HepG2 (cell line): ENCODE data around the gene FCHO1. TPM values are rescaled to one million over a fixed set of nuclear protein-coding genes. Genes with fewer than 3 reads are reported as not detected.

Source experiments
- ATAC-seq: fragments of 200-7000 bp; cut with Tn5 transposase; 3 replicates; pipeline ENCODE4 v1.9.1; 2020; ENCODE audit warnings: mild to moderate bottlenecking, moderate library complexity
- BruUV-seq: library from RNA; stranded (reverse); fragments of 400-500 nt; replicated peaks from 2 replicates; lab custom pipeline; 2021; lab: Mats Ljungman, UMichigan
- CTCF ChIA-PET: fragments of 300-600 bp; formaldehyde crosslinking; extraction: SDS; loops from one replicate; lab custom pipeline; 2021; ENCODE audit warnings: low total read pairs, inconsistent platforms, low intra/inter-chr PET ratio; lab: Yijun Ruan, JAX
- POLR2A ChIA-PET: fragments of 350-600 bp; sonication (Branson Sonifier 250); formaldehyde crosslinking; loops from one replicate; lab custom pipeline; 2020; ENCODE audit warnings: antibody characterized with exemption, inconsistent platforms; lab: Yijun Ruan, JAX
- DNase-seq: peaks from one replicate; pipeline ENCODE4 v3.0.0-alpha.2; 2015; ENCODE audit warnings: low spot score
- FAIRE-seq: peaks from 3 replicates; lab custom pipeline; 2011; peaks lifted over from hg19 to GRCh38; lab: Jason Lieb, UNC
- H2AFZ ChIP-seq: one replicate; pipeline ENCODE4 v1.6.1; 2011; ENCODE audit warnings: low read length, inconsistent platforms
- H3K27ac ChIP-seq: fragments of 300-600 bp; 3 replicates; pipeline ENCODE4 v1.8.0; 2011; ENCODE audit warnings: mixed run types, mild to moderate bottlenecking, mixed read lengths, low read length, inconsistent platforms; ENCODE audit not compliant: insufficient read depth; ENCODE audit errors: extremely low read length
- H3K27me3 ChIP-seq, 2 experiments: fragments of 200-600 bp in 1 of 2; 2 replicates in 1 of 2; 3 replicates in 1 of 2; pipeline versions ENCODE4 v1.6.0 to v1.8.0; 2011; ENCODE audit warnings: low read length in 2 of 2, mild to moderate bottlenecking in 2 of 2, moderate library complexity in 2 of 2, inconsistent platforms in 1 of 2; ENCODE audit not compliant: insufficient read depth in 2 of 2, control insufficient read depth in 1 of 2
- H3K36me3 ChIP-seq, 2 experiments: fragments of 200-600 bp in 1 of 2; replicated peaks in 1 of 2; 2 replicates in 1 of 2; 3 replicates in 1 of 2; pipeline versions ENCODE4 v1.5.1 to v1.8.0; 2011; ENCODE audit warnings: low read length in 2 of 2, inconsistent platforms in 1 of 2; ENCODE audit not compliant: insufficient read depth in 2 of 2, control insufficient read depth in 1 of 2
- H3K4me1 ChIP-seq: 2 replicates; pipeline ENCODE4 v1.5.1; 2012; ENCODE audit warnings: low read length, inconsistent platforms; ENCODE audit not compliant: insufficient read depth
- H3K4me2 ChIP-seq: 2 replicates; pipeline ENCODE4 v1.6.0; 2011; ENCODE audit warnings: low read depth, low read length, inconsistent platforms
- H3K4me3 ChIP-seq, 3 experiments: fragments of 200-600 bp in 1 of 3; sonication (generic), shearing (Covaris generic) in 1 of 3; replicated peaks in 1 of 3; 2 replicates each; pipeline ENCODE4 v1.5.1; 2011 to 2016; ENCODE audit warnings: low read length in 3 of 3, inconsistent platforms in 2 of 3, low read depth in 2 of 3, mild to moderate bottlenecking in 2 of 3, control low read depth in 1 of 3, mixed read lengths in 1 of 3; ENCODE audit not compliant: insufficient read depth in 1 of 3
- H3K79me2 ChIP-seq: one replicate; pipeline ENCODE4 v1.6.1; 2011; ENCODE audit warnings: low read length, inconsistent platforms; ENCODE audit not compliant: insufficient read depth
- H3K9ac ChIP-seq: 2 replicates; pipeline ENCODE4 v1.6.0; 2011; ENCODE audit warnings: mild to moderate bottlenecking, low read depth, low read length, inconsistent platforms; ENCODE audit not compliant: insufficient read depth
- H3K9me3 ChIP-seq: 2 replicates; pipeline ENCODE4 v1.5.1; 2012; ENCODE audit warnings: mild to moderate bottlenecking, low read length
- H4K20me1 ChIP-seq: 2 replicates; pipeline ENCODE4 v1.6.0; 2011; ENCODE audit warnings: inconsistent platforms, mild to moderate bottlenecking, low read length, moderate library complexity; ENCODE audit not compliant: insufficient read depth
- CHD4 ChIP-seq: fragments of 200-600 bp; sonication (generic); IDR thresholded peaks from 2 replicates; pipeline ENCODE4 v1.7.0; 2017; ENCODE audit warnings: mild to moderate bottlenecking, low read length, borderline replicate concordance
- NFYB ChIP-seq: sonication (generic); formaldehyde crosslinking; IDR thresholded peaks from 2 replicates; pipeline ENCODE4 v1.4.0; 2020; ENCODE audit warnings: missing genetic modification reagents
- NFYC ChIP-seq: IDR thresholded peaks from 2 replicates; pipeline ENCODE4 v1.6.1; 2016; ENCODE audit warnings: missing genetic modification reagents, missing compliant biosample characterization
- ZFP36 ChIP-seq: fragments of 150-350 bp; IDR thresholded peaks from 2 replicates; pipeline ENCODE4 v1.6.1; 2018; ENCODE audit warnings: borderline replicate concordance, low read length, low read depth; ENCODE audit not compliant: partially characterized antibody
- ZNF816 ChIP-seq: sonication (generic); formaldehyde crosslinking; IDR thresholded peaks from 2 replicates; pipeline ENCODE4 v1.8.0; 2022; ENCODE audit warnings: missing genetic modification reagents, mild to moderate bottlenecking, borderline replicate concordance
- WGBS: methylation state at CpG from one replicate; pipeline ENCODE4 v1.1.6; 2017; ENCODE audit warnings: low lambda C conversion rate; 5-methylcytosine and 5-hydroxymethylcytosine counted together
- in situ Hi-C: cut with HindIII; loops from 2 replicates; pipeline ENCODE4 v1.10.0; 2017; ENCODE audit warnings: low pct_unique_long_range_greater_than_20kb; ENCODE audit not compliant: extremely low pct_ligation_motif_present
- intact Hi-C: fragments of 100-400 bp; cut with micrococcal nuclease; formaldehyde crosslinking; loops from one replicate; pipeline ENCODE4 v1.10.0; 2022; ENCODE audit not compliant: unreplicated experiment
- polyA plus RNA-seq, 8 experiments: library from polyadenylated mRNA; depleted of rRNA in 3 of 8; stranded (reverse) in 7 of 8; unstranded in 1 of 8; fragments of >200 nt; fragmentation: Illumina TruSeq in 4 of 8; extraction: Trizol in 4 of 8; gene quantifications; 2 replicates each; pipeline versions ENCODE4 v1.2.1 to v1.2.3, GENCODE V29; 2011 to 2016; ENCODE audit warnings: low read depth in 4 of 8, missing spikeins in 1 of 8, mixed read lengths in 1 of 8; ENCODE audit not compliant: insufficient read depth in 1 of 8
- total RNA-seq, 5 experiments: library from RNA; depleted of rRNA; stranded (reverse); fragments of >200 nt; fragmentation: Illumina TruSeq; extraction: Trizol; gene quantifications; 2 replicates each; pipeline ENCODE4 v1.2.3, GENCODE V29; 2016; ENCODE audit warnings: low read depth in 1 of 5
- TF ChIP-seq, protein P1 (sequence below): sonication (generic); formaldehyde crosslinking; IDR thresholded peaks from 2 replicates; pipeline ENCODE4 v1.8.1; 2023; ENCODE audit warnings: mild to moderate bottlenecking, missing genetic modification reagents
- TF ChIP-seq, protein P2 (sequence below): fragments of 450-650 bp; IDR thresholded peaks from 2 replicates; pipeline ENCODE4 v1.6.1; 2016
- TF ChIP-seq, protein P3 (sequence below): fragments of 450-650 bp; IDR thresholded peaks from 2 replicates; pipeline ENCODE4 v1.6.1; 2017
- TF ChIP-seq, protein P4 (sequence below): IDR thresholded peaks from 2 replicates; pipeline ENCODE4 v1.6.1; 2012; ENCODE audit warnings: inconsistent platforms

Gene FCHO1
- total and polyA plus RNA-seq, 2 of the 13 experiments (the other 11 are each of a cell fraction or from before 2014, with no cell fraction given): 1.3 to 3.1 TPM

DNA sequence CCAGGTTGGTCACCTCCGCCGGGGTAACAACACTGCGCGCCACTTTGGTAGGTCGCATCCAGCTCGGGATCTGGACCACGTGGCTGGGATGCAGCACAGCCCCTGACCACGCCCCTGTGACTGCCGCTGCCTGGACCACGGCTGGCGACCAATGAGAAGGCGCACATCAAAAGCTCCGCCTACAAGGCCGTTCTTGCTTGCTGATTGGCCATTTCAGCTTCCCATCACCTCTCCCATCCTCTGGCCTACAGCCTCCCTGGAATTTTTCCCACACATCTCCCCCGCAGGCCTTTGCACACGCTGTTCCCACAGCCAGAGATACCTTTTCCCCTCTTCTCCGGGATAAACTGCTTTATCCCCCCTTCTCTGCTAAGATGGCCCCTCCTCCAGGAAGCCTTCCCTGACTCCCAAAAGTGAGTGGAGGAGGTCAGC is 44.5 kb upstream of the FCHO1 start:
- intact Hi-C loops: no loop called here
- ChIA-PET CTCF (no interaction called here), POLR2A (no interaction called here)
- Histone ChIP-seq H3K9ac (no peak overlapping the region), H3K79me2 (no peaks in the 10 kb centered on the region), H2AFZ (no peak overlapping the region), H3K27ac (no peak overlapping the region), H3K27me3 (no peaks in the 10 kb centered on the region), H3K4me3 (no peak overlapping the region), H3K9me3 (no peaks in the 10 kb centered on the region), H3K4me2 (no peak overlapping the region), H3K36me3 (no peaks in the 10 kb centered on the region), H4K20me1 (no peaks in the 10 kb centered on the region), H3K4me1 (no peaks in the 10 kb centered on the region)
- no TSS peak for BruUV-seq
- DNase-seq (peak; percentile 46), ATAC-seq (peak; percentile 72), FAIRE-seq (no peak)
- 31% methylated on average over 15 of the region's 17 CpGs for WGBS
- TF ChIP-seq, protein P1, sequence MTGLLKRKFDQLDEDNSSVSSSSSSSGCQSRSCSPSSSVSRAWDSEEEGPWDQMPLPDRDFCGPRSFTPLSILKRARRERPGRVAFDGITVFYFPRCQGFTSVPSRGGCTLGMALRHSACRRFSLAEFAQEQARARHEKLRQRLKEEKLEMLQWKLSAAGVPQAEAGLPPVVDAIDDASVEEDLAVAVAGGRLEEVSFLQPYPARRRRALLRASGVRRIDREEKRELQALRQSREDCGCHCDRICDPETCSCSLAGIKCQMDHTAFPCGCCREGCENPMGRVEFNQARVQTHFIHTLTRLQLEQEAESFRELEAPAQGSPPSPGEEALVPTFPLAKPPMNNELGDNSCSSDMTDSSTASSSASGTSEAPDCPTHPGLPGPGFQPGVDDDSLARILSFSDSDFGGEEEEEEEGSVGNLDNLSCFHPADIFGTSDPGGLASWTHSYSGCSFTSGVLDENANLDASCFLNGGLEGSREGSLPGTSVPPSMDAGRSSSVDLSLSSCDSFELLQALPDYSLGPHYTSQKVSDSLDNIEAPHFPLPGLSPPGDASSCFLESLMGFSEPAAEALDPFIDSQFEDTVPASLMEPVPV (CRISPR knock-in tag): no peak
- TF ChIP-seq, protein P2, sequence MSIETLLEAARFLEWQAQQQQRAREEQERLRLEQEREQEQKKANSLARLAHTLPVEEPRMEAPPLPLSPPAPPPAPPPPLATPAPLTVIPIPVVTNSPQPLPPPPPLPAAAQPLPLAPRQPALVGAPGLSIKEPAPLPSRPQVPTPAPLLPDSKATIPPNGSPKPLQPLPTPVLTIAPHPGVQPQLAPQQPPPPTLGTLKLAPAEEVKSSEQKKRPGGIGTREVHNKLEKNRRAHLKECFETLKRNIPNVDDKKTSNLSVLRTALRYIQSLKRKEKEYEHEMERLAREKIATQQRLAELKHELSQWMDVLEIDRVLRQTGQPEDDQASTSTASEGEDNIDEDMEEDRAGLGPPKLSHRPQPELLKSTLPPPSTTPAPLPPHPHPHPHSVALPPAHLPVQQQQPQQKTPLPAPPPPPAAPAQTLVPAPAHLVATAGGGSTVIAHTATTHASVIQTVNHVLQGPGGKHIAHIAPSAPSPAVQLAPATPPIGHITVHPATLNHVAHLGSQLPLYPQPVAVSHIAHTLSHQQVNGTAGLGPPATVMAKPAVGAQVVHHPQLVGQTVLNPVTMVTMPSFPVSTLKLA: peak; percentile 66
- no peak for TF ChIP-seq ZNF816 (CRISPR knock-in tag)
- TF ChIP-seq, protein P3, sequence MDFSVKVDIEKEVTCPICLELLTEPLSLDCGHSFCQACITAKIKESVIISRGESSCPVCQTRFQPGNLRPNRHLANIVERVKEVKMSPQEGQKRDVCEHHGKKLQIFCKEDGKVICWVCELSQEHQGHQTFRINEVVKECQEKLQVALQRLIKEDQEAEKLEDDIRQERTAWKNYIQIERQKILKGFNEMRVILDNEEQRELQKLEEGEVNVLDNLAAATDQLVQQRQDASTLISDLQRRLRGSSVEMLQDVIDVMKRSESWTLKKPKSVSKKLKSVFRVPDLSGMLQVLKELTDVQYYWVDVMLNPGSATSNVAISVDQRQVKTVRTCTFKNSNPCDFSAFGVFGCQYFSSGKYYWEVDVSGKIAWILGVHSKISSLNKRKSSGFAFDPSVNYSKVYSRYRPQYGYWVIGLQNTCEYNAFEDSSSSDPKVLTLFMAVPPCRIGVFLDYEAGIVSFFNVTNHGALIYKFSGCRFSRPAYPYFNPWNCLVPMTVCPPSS: no peak
- TF ChIP-seq CHD4: no peak
- TF ChIP-seq, protein P4, sequence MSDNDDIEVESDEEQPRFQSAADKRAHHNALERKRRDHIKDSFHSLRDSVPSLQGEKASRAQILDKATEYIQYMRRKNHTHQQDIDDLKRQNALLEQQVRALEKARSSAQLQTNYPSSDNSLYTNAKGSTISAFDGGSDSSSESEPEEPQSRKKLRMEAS: 0 out of 2 replicates have a peak, but pooled peaks have one; percentile 3
- TF ChIP-seq NFYC (CRISPR knock-in tag): peak; percentile 73
- peak; percentile 62; the same call in 1 of the 2 replicates for TF ChIP-seq NFYB (CRISPR knock-in tag)
- peak; percentile 37 for TF ChIP-seq ZFP36
- in situ Hi-C loops: loop anchor here (5.0 to 10.0 kb wide), 2 partner anchors 66 to 148 kb away; partner anchors contain the start of gene RPL18A
